ENCODE measurements around the gene ERV3-1.
"Not testable (repeated sequence)": the region's sequence is repeated elsewhere in the genome, so short reads cannot be mapped to it uniquely, and the experiment has no call there.

ERV3-1 gene, protein sequence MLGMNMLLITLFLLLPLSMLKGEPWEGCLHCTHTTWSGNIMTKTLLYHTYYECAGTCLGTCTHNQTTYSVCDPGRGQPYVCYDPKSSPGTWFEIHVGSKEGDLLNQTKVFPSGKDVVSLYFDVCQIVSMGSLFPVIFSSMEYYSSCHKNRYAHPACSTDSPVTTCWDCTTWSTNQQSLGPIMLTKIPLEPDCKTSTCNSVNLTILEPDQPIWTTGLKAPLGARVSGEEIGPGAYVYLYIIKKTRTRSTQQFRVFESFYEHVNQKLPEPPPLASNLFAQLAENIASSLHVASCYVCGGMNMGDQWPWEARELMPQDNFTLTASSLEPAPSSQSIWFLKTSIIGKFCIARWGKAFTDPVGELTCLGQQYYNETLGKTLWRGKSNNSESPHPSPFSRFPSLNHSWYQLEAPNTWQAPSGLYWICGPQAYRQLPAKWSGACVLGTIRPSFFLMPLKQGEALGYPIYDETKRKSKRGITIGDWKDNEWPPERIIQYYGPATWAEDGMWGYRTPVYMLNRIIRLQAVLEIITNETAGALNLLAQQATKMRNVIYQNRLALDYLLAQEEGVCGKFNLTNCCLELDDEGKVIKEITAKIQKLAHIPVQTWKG

DNA sequence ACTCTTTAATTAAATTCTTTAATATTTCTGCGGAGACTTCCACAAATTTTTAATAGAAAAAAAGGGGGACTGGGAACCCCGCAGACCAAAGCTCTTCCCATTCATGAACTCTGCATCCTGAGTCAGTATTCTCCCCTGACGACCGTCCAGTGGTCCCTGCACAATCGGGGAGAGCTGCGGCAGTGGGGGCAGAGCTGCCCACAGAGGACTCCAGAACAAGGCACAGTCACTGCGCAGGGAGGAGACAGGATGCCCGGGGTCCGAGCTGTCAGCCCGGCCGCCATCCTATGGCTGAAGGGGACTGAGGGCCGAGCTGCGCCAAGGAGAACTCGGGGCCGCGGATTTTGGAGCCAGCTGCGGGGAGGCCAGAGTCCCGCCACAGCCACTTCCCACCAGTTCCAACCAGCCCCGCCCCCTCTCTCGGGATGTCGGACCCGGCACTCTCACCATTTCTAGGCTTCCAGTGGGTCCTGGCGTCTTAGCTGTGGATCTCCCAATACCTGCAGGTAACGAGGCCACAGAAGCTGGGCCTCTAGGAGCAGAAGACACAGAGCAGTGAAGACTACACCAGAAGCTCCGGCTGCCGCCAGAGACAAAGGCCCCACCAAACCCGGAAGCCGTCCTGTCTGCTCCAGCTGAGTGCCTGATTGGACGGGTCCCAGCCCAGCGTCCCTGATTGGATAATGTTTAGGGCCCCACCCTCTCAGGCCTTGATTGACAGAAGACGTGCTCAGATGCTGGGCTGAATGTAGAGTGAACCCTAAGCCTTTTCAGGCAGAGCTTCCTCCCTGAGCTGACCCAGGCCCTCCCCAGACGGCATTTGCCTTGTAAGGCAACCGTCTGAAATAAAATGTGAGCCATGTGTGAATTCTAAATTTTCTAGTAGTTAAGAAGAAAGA, at the start of gene ERV3-1:
ERV3-1 (minus strand) TSS at position 594 of the 899 bp plus-strand sequence. CDS start 13,661 bp downstream, outside the sequence.
- DNase-seq = peak; percentile 97

DNA sequence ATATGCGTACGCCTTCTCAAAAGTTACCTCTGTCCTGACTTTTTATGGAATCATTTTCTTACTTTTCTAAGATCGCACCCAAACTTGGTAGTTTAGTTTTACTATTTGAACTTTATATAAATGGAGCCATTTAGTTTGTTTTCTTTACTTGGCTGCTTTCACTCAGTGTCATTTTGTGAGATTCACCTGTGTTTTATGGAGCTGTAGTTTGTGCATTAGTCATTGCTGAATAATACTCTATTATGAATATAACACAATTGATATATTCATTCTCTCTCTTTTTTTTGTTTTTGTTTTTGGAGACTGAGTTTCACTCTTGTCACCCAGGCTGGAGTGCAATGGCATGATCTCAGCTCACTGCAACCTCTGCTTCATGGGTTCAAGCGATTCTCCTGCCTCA, 49.3 kb upstream of the ERV3-1 start:
- not testable (repeated sequence) for DNase-seq

DNA sequence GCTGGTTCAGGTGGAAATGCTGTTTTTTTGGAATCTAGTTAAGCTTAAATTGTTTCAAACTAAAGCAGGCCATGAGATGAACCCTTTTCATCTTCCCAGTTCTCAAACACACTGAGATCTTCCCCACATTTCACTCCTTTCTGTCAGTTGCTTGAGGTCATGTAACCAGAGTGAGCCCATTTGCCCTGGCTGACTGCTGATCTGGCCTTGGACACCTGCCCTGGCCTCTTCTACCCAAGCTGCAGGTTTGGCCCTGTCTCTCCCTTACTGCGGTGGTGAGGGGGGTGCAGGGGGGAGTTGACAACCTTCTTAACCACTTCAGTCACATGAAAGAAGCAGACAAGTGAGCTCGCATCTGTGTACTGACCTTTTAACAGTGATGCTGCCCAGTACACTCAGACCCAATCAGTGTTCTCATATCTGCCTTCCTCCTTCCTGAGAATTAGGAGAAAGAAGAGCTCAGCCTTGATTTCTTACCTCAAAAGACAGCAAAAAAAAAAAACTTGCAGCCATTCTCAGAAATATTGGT, 48.0 kb upstream of the ERV3-1 start:
- not testable (repeated sequence) for DNase-seq

DNA sequence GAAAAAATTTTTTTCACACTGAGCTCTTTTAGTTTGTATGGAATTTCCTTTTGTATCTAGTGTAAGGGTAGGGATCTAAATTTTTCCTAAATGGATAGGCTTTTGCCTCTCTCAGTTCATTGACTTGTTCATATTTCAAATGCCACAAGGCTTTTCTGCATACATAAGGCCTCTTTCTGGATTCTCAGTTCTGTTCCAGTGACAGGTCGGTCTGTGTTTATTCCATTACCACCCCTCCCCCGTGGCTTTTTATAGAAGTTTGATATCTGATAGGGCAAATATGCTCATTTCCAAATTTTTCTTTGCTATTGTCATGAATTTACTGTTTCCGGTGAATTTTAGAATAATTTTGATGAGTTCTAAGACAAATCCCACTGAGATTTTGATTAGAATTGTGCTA, 45.2 kb upstream of the ERV3-1 start:
- not testable (repeated sequence) for DNase-seq

DNA sequence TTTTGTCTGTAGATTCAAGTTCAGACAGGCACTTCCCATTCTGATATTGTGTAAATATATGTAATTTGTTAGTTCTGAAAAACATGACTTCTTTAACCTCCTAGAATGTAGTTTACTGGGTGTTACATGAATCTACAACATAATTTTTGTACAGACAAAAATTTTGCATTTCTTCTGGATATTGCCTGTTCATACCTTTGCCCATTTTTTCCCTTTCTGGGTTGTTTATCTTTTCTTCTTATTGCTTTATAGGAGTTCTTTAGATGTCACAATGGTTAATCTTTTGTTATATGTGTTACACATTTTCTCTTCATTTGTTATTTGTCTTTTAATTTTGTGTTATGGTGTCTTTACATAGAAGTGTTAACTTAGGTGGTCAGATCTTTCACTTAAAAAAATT, 44.7 kb upstream of the ERV3-1 start:
- not testable (repeated sequence) for DNase-seq

DNA sequence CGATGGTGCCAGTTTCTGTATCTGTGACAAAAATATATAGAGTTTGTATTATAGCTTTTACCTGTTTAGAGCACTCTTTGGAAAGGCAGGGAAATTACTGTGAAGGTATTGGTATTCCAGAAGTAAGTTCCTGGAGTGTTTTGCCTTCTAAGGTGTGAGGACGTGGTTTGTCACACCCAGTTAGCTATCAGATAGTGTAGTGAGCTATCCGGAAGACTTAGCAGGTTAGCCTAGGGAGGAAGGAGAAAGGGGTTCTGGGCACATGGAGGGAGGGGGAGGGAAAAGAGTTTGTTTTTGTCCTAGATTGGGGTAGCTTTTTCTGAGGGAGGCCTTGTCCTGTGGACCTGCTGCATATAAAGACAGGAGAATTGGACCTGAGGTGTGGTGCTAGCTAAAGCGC, 39.8 kb upstream of the ERV3-1 start:
- DNase-seq = not testable (repeated sequence)

DNA sequence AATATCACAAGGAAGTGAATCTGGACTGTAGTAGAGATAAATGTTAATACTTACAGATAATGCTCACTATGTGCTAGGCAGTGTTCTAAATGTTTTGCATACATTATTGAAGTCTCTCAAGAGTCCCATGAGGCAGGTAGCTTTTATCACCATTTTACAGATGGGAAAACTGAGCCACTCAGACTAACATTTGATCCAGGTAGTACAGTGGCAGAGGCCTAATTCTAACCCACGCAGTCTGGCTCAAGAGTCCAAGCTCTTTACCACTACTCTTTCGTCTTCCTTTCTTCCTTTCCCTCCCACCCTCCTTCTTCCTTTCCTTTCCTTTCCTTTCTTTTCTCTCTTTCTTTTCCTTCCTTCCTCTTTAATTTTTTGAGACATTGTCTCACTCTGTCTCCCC, 39.1 kb upstream of the ERV3-1 start:
- DNase-seq = not testable (repeated sequence)

DNA sequence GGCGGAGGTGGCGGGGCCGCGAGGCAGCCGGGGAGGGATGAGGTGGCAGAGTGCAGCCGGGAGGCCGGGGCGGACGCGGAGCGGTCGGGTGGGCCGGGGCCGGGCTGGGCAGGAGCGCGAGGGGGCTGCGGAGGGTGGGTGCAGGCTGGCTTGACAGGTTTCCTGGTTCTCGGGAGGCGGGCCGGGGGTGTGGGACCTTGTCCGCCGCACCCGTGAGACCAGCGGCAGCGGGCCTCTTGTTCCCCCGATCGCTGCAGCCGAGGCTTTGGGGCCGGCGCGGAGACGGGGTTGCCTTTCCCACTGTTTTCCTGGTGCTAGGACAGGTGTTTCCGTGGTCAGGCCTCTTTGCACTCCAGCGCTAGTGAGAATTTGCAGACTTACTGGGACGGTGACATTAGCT, 32.3 kb upstream of the ERV3-1 start:
- DNase-seq = not testable (repeated sequence)

DNA sequence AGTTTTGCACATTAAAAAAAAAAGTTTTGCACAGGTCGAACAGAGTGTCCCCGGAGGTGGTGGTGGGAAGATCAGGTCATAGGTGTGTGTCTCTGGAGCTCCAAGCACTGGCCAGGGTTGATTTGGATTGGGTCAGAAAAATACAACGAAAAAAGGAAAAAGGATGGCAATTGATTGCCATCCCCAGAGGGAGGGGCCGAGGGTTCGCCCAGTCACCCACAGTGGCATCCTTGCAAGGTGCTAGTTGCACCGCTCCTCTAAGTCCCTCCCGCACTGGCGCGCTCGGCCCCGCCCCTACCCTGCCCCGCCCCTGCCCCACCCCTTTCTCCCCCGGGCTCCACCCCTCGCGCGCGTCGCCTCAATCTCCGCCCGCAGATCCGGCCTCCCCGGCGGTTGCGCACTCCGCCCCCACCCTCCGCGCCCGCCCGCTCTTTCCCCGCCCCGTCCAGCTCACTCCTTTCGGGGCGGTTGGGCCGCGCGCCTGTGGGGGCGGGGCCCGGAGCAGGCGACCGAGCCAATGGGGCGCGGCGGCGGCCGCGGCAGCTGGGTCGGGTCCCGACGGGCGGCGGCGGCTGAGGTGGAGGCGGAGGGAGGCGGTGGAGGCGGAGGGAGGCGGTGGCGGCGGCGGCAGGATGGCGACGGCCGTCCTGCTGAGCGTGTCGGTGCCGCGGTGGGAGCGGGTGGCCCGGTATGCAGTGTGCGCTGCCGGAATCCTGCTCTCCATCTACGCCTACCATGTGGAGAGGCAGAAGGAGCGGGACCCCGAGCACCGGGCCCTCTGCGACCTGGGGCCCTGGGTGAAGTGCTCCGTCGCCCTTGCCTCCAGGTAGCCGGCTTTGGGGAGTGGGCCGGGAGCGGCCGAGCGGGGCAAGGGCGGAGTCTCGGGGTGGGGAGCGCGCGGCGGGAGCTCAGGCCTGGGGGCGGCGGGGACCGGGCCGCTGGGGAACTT, 31.5 kb upstream of the ERV3-1 start:
- DNase-seq = peak; percentile 90

DNA sequence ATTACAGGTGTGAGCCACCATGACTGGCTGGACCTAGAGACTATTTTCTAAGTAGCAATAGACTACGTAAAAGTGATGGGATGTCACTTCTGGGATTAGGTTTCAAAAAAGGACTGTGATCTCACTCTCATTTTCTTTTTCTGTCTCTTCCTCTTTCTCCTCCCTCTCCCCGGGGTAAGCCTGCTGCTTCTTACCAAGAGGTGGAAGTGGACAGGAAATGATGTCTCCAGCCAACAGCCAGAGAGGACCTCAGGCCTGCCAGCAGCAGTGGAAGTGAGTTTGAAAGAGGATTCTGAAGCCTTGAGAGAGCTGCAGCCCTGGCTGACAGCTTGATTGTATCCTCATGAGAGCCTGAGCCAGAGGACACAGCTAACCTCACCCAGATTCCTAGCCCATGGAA, 30.0 kb upstream of the ERV3-1 start:
- not testable (repeated sequence) for DNase-seq

DNA sequence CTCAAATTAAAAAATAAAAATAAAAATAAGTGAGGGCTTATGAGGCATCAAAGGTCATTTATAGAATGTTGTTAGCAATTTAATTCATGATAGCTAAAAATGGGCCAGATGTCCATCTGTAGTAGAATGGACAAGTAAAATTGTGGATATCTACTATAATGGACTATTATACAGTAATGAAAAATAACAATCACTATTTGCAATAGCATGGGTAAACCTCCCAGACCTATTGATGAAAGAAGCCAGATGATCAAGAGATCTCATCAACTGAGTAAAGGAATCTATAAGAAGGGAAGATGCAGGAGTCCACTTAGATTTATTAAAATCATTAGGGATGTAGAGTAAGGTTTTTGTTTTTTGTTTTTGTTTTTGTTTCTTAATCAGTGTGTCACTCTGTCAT, 29.0 kb upstream of the ERV3-1 start:
- not testable (repeated sequence) for DNase-seq

DNA sequence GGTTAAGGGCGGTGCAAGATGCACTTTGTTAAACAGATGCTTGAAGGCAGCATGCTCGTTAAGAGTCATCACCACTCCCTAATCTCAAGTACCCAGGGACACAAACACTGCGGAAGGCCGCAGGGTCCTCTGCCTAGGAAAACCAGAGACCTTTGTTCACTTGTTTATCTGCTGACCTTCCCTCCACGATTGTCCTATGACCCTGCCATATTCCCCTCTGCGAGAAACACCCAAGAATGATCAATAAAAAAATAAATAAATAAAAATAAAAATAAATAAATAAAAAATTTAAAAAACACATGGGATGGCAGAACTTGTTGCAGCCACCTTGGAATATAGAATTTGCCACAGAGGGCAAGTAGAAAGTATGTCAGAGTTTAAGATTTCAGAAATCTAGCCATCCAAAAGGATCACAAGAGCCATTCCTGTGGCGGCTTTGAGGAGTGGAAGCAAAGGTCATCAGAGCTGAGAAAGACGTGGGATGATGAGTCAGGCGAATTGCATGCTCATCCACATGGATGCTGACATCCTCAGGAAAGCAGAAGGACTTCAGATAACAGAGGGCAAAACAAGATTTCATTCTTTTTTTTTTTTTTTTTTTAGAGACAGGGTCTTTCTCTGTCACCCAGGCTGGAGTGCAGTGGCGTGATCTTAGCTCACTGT, 27.8 kb upstream of the ERV3-1 start:
- not testable (repeated sequence) for DNase-seq

DNA sequence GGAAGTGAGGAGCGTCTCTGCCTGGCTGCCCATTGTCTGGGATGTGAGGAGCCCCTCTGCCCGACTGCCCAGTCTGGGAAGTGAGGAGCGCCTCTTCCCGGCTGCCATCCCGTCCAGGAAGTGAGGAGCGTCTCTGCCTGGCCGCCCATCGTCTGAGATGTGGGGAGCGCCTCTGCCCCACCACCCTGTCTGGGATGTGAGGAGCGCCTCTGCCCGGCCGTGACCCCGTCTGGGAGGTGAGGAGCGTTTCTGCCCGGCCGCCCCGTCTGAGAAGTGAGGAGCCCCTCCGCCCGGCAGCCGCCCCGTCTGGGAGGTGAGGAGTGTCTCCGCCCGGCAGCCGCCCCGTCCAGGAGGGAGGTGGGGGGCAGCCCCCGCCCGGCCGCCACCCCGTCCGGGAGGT, 26.9 kb upstream of the ERV3-1 start:
- not testable (repeated sequence) for DNase-seq

DNA sequence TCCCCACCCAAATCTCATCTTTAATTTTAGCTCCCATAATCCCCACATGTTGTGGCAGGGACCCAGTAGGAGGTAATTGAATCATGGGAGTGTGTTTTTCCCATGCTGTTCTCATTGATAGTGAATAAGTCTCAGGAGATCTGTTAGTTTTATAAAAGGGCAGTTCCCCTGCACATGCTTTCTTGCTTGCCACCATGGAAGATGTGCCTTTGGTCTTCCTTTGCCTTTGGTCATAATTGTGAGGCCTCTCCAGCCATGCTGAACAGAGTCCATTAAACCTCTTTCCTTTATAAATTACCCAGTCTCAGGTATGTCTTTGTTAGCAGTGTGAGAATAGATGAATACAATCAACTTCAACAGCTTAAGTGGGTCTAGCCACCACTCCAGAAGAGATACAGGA, 18.5 kb upstream of the ERV3-1 start:
- DNase-seq = not testable (repeated sequence)

DNA sequence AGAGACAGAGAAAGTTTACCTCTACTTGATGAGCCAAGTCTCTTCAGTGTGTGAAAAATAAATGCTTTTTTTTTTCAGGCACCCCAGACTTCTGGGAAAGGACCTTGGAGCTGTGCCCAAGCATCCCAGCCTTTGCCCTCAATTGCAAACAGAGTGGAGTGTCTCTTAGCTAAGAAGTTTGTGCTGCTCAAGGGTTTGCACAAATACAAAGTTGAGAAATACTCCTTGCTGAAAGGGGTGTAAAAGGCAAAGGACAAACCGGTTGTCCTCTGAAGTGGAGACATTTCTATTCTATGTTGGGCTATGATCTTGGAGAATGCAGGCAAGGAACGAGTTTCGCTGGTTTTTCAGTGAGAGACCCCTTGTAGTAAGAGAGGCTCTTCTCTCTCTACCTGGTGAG, 14.5 kb upstream of the ERV3-1 start:
- not testable (repeated sequence) for DNase-seq

DNA sequence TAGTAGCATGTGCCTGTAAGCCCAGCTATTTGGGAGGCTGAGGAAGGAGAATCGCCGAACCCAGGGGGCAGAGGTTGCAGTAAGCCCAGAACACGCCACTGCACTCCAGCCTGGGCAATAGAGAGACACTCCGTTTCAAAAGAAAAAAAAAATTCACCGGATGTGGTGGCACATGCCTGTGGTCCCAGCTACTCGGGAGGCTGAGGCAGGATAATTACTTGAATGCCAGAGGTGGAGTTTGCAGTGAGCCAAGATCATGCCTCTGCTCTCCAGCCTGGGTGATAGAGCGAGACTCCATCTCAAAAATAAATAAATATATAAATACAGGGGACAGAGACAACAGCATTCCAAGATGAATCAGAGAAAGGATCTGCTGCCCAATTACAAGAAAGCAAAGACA, 3.4 kb upstream of the ERV3-1 start:
- DNase-seq = not testable (repeated sequence)

DNA sequence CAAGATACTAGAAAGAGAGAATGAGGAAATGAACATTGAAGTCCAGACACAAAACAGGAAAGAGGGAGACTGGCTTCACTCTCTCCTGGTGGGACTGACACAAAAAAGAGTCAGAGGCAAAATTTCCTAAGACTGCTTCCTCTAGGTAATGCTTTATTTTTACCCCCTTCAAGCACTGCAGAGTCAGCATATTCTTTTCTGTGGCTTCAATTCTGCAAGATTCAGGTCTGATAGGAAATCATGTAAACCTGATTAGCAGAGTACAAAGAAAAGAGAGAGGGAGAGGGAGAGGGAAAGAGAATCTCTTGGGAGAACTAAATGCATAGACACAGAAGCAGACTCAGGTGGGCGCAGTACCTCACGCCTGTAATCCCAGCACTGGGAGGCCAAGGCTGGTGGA, 2.9 kb upstream of the ERV3-1 start:
- not testable (repeated sequence) for DNase-seq

DNA sequence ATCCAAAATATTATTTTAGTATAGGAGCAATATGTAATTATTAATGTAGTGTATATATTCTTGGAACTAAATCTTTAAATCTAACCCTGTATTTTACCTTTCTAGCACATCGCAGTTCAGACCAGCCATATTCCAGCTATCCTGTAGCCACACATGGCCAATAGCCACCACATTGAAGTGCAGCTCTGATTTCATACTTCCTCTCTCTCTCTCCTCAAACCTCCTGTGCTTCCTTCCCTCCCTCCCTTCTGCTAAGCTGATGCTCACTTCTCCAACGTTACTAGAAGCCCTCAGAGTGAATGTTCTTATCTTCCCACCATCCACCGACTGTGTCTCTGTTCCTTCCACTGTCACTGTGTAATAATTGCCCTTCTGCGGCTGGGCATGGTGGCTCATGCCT, 549 bp upstream of the ERV3-1 start:
- DNase-seq = peak; percentile 39

DNA sequence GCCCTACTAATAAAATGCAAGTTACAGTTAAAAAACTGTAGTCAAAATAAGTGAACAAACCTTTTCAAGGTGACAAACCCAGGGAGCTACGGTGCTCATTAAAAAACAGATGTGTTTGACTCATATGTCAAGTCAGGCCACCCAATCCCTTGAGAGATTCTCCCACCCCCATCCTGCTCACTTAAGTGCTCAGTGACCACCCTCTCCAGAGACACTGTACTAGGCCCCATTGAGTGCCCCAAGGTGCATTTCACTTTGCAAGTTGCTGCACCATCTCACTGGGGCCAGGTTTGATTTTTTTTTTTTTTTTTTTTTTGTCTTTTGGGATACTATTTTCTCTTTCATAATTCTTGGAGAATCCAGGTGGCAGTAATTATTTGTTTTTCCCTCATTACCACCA, 1.9 kb downstream of the ERV3-1 start:
- no peak for DNase-seq

DNA sequence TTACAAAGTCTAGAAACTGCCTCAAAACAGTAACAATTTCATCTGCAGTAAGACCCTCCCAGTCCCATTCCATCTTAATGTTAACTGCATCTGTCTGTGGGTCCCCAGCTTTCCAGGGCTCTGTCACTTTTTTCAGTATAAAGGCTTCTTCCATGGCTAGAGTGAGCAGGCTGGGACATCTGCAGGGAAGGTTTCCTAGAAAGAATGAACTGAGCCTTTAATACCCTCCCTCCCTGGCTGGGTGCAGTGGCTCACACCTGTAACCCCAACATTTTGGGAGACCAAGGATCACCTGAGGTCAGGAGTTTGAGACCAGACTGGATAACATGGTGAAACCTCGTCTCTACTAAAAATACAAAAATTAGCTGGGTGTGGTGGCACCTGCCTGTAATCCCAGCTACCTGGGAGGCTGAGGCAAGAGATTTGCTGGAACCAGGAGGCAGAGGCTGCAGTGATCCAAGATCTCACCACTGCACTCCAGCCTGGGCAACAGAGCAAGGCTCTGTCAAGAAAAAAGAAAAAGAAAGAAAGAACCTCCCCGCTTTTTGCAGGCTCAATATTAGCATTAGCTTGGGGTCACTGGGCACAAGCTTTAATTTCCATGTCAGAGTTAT, 3.4 kb downstream of the ERV3-1 start:
- DNase-seq = no peak

DNA sequence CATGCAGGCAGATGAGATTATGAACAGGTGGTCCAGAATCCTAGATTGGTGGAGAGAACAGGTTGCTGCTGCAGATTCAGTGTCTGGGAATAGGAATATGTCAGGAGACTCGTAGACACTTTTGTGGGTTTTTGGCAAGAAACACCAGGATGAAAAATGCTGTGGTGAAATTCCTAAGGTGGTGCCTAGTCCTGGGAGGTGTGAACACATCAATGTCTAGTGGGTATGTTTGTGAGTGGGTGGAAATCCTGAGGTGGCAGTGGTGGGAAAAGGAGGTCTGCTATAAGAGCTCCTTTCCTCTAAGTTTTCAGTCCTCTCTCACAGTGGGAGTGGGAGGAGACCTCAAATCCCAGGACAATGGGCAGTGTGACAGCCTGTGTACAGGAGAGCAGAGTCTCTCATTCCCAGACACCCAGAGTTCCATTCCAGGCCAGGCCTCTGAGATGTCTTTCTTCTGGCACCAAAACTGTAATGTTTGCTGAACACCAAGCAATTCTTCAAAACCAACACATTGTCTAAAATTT, 5.1 kb downstream of the ERV3-1 start:
- DNase-seq = no peak

All from NCI-H2029 (cell line).